ACC112 (cell line): Measurements from ENCODE around the gene CGNL1.

Source experiments
- H2AFZ ChIP-seq: fragments of 200-600 bp; sonication (generic); one replicate; pipeline ENCODE4 v1.6.0; 2017; ENCODE audit warnings: antibody characterized with exemption, low read length; ENCODE audit not compliant: unreplicated experiment
- H3K27ac ChIP-seq: fragments of 200-600 bp; sonication (generic); 2 replicates; pipeline ENCODE4 v1.5.1; 2014; ENCODE audit warnings: low read depth, mild to moderate bottlenecking, antibody characterized with exemption, low read length, moderate library complexity
- H3K27me3 ChIP-seq: fragments of 200-600 bp; sonication (generic); 2 replicates; pipeline ENCODE4 v1.6.1; 2014; ENCODE audit warnings: mild to moderate bottlenecking, antibody characterized with exemption, low read length, moderate library complexity, mixed read lengths; ENCODE audit not compliant: insufficient read depth
- H3K36me3 ChIP-seq: fragments of 200-600 bp; sonication (generic); 2 replicates; pipeline ENCODE4 v1.6.1; 2016; ENCODE audit warnings: mild to moderate bottlenecking, antibody characterized with exemption, low read length, moderate library complexity, mixed read lengths; ENCODE audit not compliant: insufficient read depth
- H3K4me1 ChIP-seq: fragments of 200-600 bp; sonication (generic); one replicate; pipeline ENCODE4 v1.6.1; 2016; ENCODE audit warnings: low read length, mixed read lengths; ENCODE audit not compliant: insufficient read depth, unreplicated experiment, control insufficient read depth
- H3K4me3 ChIP-seq: fragments of 200-600 bp; sonication (generic); 2 replicates; pipeline ENCODE4 v1.5.1; 2014; ENCODE audit warnings: mild to moderate bottlenecking, low read depth, low read length
- H3K79me2 ChIP-seq: fragments of 200-600 bp; sonication (generic); one replicate; pipeline ENCODE4 v1.6.0; 2016; ENCODE audit warnings: low read length; ENCODE audit not compliant: control insufficient read depth, unreplicated experiment, insufficient read depth

Gene CGNL1

DNA sequence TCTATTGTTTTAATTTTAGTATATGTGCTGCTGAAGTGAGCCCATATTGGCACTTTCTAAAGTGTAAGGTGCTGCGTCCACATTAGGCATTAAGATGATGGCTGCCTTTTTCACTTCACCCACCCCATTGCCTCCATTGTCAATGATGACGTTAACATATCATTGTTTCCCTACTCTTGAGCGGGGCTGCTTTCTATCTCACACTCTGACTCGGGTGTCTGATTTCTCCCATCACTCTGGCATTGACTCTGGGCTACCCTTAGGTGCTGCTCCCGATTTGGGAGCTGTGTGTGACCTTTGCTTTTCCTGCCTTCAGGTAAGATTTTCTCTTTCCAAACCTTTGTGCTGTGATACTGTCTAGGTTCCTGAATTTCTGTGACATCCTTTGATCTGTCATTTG, 28.8 kb downstream of the CGNL1 start:
- Histone ChIP-seq H3K4me3 (no peak overlapping the region), H3K27ac (no peak overlapping the region), H3K36me3 (no peaks in the 10 kb centered on the region), H3K4me1 (no peaks in the 10 kb centered on the region), H3K79me2 (no peaks in the 10 kb centered on the region), H2AFZ (no peak overlapping the region), H3K27me3 (peaks cover 36% of the 10 kb centered on the region)

DNA sequence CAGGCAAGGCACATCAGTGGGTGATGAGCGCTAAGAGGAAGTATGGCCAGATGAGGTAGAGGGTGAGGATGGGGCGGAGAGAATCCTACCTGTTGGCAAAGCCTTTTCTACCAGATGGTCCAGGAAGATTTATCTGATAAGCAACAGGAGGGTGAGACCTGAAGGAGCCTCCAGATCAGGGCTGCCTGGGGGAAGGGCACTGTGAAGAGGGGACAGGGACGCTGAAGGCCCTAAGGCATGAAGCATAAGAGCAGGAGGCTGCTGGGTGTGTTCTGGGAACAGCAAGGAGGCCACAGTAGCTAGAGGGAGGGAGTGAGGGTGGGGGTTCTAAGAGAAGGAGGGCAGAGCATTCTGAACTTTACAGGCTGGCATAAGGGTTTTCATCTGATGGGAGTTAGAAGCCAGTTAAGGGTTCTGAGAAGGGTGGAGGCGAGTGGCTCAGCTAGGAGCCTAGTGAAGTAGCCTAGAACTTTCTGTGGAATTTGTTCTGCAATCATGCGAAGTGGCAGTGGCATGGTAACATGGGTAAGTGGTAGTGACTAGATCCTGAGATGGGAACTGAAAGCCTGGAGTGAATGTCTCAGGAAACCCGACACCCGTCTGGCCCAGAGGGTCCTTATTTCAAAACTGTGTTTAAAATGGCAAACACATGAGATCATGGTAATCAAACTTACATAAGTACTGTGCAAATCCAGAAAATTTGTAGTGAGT, 29.9 kb downstream of the CGNL1 start:
- no peak overlapping the region for H3K27ac ChIP-seq
- no peaks in the 10 kb centered on the region for H3K36me3 ChIP-seq
- no peaks in the 10 kb centered on the region for H3K4me1 ChIP-seq
- H2AFZ ChIP-seq: no peak overlapping the region
- H3K27me3 ChIP-seq: peaks cover 41% of the 10 kb centered on the region
- no peaks in the 10 kb centered on the region for H3K79me2 ChIP-seq
- no peak overlapping the region for H3K4me3 ChIP-seq

- Histone ChIP-seq H3K27ac (no peak overlapping the region), H2AFZ (no peak overlapping the region), H3K4me3 (no peak overlapping the region), H3K79me2 (no peaks in the 10 kb centered on the region), H3K4me1 (no peaks in the 10 kb centered on the region), H3K36me3 (no peaks in the 10 kb centered on the region), H3K27me3 (peaks cover 32% of the 10 kb centered on the region)
Measured at GRCh38 chr15:57410373-57410772, 34.1 kb downstream of the CGNL1 start.

GRCh38 chr15:57411945-57412768, 35.9 kb downstream of the CGNL1 start:
- no peaks in the 10 kb centered on the region for H3K79me2 ChIP-seq
- no peaks in the 10 kb centered on the region for H3K4me1 ChIP-seq
- no peaks in the 10 kb centered on the region for H3K36me3 ChIP-seq
- H2AFZ ChIP-seq: no peak overlapping the region
- no peak overlapping the region for H3K27ac ChIP-seq
- H3K4me3 ChIP-seq: no peak overlapping the region
- peaks cover 32% of the 10 kb centered on the region for H3K27me3 ChIP-seq

DNA sequence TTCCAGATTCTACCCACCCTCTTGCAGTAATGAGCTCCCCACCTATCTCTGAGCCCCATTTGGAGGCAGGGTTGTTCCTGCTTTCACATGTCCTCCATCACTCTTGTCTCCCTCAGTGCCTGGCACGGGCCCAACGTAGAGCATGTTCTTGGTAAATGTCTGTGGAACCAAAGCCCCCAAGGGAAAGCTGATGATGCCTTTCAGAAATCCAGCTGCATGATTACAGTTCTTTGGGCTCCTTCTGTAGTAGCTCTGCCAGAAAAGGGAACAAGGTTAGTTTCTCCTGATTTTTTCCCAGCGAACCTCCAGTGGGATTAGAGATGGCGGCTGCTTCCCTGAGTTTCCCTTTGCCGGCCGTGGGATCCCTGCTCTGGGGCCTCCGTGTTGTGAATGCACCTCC, 39.3 kb downstream of the CGNL1 start:
- Histone ChIP-seq H3K4me3 (no peak overlapping the region), H3K4me1 (peaks cover 3% of the 10 kb centered on the region), H3K79me2 (no peaks in the 10 kb centered on the region), H3K27me3 (peaks cover 32% of the 10 kb centered on the region), H3K36me3 (no peaks in the 10 kb centered on the region), H2AFZ (no peak overlapping the region), H3K27ac (no peak overlapping the region)

DNA sequence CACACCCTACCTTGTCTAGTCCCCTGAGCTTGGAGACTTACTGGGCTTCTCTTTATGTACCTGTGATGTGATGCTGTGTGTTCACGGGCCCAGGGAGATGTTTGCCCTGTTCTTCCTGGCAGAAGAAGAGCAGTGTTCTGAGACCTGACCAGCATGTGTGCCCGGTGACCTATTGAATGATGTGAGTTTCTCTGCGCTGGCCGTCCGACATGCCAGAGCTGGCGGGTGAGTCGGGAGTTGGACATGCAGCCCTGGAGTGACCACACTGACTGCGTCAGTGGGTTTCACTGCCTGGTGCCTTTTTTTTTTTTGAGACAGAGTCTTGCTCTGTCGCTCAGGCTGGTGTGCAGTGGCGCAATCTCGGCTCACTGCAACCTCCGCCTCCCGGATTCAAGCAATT, 42.3 kb downstream of the CGNL1 start:
- Histone ChIP-seq H3K36me3 (no peaks in the 10 kb centered on the region), H3K27me3 (peaks cover 19% of the 10 kb centered on the region; the same call in 1 of the 2 replicates), H3K4me1 (peaks cover 18% of the 10 kb centered on the region), H3K4me3 (no peak overlapping the region), H3K79me2 (no peaks in the 10 kb centered on the region), H3K27ac (no peak overlapping the region), H2AFZ (no peak overlapping the region)

DNA sequence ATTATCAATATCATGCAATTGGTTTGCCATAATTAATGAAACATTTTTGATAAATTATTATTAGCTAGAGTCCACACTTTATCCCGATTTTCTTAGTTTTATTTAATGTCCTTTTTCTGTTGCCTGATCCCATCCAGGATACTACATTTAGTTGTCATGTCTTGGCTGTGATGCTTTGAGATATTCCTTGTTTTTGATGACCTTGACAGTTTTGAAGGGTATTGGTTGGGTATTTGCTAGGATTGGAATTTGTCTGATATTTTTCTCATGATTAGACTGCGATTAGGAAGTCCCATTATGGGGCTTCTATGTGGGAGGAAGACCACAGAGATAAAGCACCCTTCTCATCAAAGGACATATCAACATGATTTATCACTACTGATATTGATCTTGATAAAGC, 43.0 kb downstream of the CGNL1 start:
- H3K27ac ChIP-seq: no peak overlapping the region
- H3K79me2 ChIP-seq: no peaks in the 10 kb centered on the region
- H3K36me3 ChIP-seq: no peaks in the 10 kb centered on the region
- H3K4me1 ChIP-seq: peaks cover 18% of the 10 kb centered on the region
- H3K4me3 ChIP-seq: no peak overlapping the region
- peaks cover 13% of the 10 kb centered on the region; the same call in 1 of the 2 replicates for H3K27me3 ChIP-seq
- H2AFZ ChIP-seq: no peak overlapping the region

DNA sequence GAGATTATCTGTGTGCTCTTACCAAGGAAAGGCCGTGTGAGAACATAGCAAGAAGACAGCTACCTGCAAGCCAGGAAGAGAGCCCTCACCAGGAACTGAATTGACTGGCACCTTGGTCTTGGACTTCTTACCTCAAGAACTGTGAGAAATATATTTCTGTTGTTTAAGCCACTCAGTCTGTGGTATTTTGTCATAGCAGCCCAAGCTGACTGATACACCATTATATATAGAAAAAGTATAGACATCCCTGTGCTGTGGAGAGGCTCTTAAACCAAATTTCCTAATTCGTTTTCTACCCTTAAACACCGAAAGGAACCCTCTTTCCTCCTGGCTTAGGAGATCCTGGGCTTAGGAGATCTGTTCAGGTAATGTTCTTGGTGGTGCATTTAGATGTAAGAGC, 44.8 kb downstream of the CGNL1 start:
- H2AFZ ChIP-seq: no peak overlapping the region
- H3K79me2 ChIP-seq: no peaks in the 10 kb centered on the region
- H3K27me3 ChIP-seq: no peaks in the 10 kb centered on the region
- H3K36me3 ChIP-seq: no peaks in the 10 kb centered on the region
- H3K27ac ChIP-seq: no peak overlapping the region
- peaks cover 18% of the 10 kb centered on the region for H3K4me1 ChIP-seq
- H3K4me3 ChIP-seq: no peak overlapping the region

GRCh38 chr15:57421551-57421950, 45.2 kb downstream of the CGNL1 start:
- peaks cover 18% of the 10 kb centered on the region for H3K4me1 ChIP-seq
- H2AFZ ChIP-seq: no peak overlapping the region
- no peak overlapping the region for H3K27ac ChIP-seq

DNA sequence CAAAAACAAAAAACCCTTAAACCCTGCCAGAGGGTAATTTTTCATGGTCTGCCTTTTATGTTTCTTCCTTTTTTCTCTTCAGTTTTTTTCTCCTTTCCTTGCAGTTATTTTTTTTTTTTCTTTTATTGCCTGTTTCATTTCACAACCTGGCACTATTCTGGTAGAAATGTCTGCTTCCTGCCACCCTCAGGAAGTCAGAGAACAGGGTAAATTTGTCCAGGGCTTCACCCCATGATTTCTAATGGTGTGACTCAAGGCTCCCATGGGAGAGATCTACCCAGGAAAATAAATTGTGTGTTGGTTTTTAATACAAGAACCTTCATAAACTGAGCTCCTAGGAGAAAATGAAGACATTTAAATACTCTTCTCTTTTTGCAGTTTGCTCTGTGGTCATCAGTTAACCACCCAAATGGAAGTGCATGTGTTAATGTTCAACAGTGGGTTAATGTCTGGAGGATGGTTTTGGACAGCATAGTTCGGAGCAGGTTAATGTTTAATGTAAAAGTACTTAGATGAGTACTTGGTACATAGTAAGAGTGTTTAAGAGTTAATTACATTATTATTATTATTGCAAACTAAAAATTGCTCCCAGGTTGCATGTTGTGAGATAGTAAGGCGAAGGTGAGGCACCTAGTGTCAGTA, 45.9 kb downstream of the CGNL1 start:
- peaks cover 22% of the 10 kb centered on the region for H3K4me1 ChIP-seq
- no peak overlapping the region for H3K27ac ChIP-seq
- no peaks in the 10 kb centered on the region for H3K36me3 ChIP-seq
- H3K27me3 ChIP-seq: no peaks in the 10 kb centered on the region
- no peaks in the 10 kb centered on the region for H3K79me2 ChIP-seq
- H3K4me3 ChIP-seq: no peak overlapping the region
- no peak overlapping the region for H2AFZ ChIP-seq

More at GRCh38 chr15:57421551-57421950, 45.2 kb downstream of the CGNL1 start:
- no peaks in the 10 kb centered on the region for H3K79me2 ChIP-seq
- H3K36me3 ChIP-seq: no peaks in the 10 kb centered on the region
- H3K27me3 ChIP-seq: no peaks in the 10 kb centered on the region
- no peak overlapping the region for H3K4me3 ChIP-seq
